Raji (cell line): ENCODE measurements around the gene BICD2.

Experiments
- POLR2A ChIP-seq: IDR thresholded peaks from 2 replicates; pipeline ENCODE4 v1.6.1; 2011; ENCODE audit warnings: low read depth, low read length, control low read depth; ENCODE audit not compliant: insufficient read depth

Gene BICD2

DNA sequence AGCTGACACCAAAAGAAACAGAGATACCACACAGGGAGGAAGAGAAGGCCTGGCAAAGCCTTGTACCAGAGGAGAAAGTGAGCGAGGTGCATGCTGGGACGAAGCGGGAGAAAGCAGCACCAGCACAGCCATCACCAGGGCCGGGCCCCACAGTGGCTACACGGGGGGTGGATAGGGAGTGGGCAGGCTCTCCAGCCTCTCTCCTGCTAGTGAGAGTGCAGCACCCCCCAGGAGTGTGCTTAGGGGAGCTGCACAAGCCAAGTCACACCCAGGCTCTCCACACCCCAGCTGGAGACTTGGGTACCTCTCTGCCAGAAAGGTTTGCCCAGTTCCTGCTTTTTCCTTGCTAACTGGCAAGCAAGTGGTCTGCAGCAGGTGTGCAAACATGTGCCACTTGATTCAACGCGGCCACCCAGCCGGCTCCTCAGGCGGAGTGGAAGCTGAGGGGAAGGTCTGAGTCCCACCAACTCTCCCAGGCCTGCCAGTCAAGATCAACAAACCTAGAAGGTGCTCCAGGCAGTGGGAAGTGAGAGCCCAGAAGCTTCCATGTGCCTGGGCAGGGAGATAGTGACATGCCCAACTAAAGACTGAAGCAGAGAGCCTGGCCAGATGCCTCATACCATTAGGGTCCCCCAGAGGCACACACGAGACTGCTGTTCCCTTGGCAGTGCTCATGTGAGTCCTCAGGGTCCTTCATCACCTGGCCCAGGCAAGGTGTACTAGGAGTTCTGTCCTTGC lies 39.9 kb downstream of the BICD2 start:
- TF ChIP-seq POLR2A: no peak

DNA sequence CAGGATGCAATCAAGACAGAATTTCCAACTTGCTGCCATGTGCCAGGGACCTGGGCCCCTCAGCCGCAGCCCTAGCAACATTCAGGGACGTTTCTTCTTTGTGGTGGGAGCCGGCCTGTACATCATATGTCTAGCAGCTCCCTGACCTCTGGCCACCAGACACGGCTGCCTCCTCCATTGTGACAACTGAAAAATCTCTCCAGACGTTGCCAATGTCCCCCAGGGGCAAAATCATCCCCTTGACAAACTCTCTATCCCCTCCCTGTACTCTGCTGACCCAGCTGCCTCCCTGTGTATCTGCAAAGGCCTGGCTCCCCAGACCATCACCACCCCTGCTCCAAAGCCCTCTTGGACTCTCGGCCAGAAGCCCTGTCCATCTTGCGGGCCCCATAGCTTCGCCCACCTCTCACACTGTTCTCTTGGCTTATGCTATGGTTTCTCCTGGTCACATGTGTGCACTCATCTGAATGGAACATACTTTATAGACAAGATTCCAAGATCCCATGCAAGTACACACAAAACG lies 40.8 kb downstream of the BICD2 start:
- TF ChIP-seq POLR2A: no peak

DNA sequence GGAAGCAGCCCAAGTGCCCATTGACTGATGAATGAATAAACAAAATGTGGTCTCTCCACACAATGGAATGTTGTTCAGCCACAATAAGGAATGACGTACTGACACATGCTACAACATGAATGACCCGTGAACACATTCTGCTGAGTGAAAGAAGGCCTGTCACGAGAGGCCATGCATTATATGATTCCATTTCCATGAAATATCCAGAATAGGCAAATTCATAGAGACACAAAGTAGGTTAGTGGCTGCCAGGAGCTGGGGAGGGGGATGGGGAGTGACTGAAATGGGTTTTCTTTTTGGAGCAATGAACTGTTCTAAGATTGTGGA lies 41.4 kb downstream of the BICD2 start:
- TF ChIP-seq POLR2A: no peak

DNA sequence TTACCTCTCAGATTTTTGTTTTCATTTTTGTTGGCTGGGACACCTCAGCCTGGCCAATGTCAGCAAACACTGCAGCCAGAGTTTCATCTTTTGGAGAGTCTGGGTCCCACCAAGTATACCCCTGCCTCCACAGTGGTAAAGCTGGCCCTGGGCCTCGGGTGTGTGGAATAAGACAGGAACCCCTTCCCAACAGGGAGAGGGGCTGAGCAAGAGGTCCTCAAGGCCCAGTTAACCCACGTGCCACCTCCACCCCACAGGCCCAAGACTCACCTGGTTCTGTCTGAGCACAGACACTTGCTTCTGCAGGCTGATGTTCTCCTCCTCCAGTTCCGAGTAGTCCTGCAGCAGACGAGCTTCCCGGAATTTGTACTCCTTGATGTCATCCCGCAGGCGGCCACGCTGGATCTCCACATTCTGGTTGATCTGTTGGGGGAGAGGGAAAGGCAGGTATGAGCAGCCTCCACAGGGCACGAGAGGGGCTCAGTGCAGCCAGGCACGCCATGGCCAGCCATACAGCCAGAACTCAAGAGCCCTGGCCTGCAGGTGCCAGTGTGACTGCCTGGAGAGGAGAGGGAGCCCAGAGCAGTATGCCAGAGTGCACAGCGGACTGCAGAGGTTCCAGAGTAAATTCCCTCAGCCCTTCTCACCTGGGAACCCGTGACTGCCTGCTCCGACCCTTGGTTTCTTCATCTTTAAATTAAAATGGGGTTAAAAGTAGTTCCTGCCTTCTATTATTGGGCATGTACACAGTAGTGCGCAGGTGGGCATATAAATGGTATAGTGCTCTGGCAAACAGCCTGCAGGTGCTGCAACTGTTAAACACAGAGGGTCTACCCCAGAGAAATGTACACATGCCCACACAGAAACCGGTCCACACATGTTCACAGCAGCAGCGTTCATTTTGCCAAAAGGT lies 42.0 kb downstream of the BICD2 start:
- TF ChIP-seq POLR2A: no peak

DNA sequence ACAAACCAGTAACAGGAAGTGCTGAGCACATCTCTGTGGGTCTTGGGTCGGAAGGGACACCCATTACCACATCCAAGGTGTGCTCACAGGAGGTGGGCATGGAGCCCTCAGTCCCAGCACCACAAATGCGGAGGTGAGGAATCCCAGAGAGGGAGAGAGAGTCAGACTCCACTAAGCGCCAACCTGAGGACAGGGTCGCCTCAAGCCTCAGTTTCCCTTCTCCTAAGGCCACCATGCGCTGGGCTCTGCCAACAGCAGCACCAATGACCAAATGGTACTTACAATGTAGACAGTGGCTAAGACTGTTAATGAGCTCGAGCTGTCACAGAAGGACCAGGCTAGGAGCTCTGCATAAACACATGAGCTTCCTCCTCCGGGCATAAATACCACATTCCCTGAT lies 43.1 kb downstream of the BICD2 start:
- TF ChIP-seq POLR2A: no peak

DNA sequence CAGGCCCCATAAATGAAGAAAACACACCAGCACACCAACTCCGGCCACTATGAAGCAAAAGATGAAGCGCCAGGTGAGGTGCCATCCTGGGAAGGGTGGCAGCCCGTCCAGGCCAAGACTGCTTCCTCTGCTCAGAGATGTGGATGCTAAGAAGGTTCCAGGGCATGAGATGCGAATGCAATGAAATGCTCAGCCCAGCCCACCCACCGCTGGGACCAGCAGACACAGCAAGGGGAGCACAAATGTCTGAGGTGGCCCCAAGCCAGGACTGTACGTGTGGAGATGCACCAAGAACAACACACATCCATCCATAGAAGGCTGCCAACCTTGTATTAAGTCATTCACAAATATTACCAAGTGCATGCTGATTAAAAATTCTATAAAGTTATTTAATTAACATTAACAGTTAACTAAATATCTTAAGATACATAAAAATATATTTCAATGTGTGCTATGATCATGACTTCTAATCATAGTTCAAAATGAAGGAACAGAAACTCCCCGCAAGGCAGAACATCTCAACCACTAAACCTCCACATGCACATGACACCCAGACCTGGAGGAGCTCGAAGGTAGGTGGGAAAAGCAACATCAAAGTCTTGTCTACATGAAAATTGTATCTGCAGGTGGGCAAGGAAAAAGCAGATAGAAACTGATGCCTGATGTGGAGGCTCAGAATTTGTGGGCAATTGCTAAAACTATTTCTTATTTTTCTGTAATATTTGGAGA lies 43.7 kb downstream of the BICD2 start:
- no peak for TF ChIP-seq POLR2A

DNA sequence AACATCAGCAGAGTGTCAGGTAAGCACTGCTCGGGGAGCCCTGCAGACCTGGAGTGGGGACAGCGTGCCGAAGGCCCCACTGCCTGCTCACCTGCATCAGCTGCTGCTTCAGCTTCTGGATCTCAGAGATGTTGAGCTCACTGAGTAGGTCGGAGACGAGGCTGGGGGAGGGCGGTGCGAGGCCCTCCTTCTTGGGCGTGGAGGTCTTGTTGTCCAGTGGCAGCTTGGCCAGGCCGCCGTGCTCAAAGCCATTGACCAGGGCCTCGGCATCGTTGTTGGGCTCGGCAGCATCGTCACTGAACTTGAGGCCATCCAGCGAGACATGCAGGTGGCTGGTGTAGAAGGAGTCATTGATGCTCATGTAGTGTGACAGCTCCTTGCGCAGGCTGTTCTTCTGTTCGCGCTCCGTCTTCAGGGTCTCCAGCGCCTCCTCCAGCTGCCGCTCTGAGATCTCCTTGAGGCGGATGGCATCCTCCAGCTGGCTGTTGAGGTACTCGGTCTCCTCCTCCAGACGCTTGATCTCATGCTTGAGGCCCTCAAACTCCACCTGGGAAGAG lies 44.3 kb downstream of the BICD2 start:
- TF ChIP-seq POLR2A: no peak

DNA sequence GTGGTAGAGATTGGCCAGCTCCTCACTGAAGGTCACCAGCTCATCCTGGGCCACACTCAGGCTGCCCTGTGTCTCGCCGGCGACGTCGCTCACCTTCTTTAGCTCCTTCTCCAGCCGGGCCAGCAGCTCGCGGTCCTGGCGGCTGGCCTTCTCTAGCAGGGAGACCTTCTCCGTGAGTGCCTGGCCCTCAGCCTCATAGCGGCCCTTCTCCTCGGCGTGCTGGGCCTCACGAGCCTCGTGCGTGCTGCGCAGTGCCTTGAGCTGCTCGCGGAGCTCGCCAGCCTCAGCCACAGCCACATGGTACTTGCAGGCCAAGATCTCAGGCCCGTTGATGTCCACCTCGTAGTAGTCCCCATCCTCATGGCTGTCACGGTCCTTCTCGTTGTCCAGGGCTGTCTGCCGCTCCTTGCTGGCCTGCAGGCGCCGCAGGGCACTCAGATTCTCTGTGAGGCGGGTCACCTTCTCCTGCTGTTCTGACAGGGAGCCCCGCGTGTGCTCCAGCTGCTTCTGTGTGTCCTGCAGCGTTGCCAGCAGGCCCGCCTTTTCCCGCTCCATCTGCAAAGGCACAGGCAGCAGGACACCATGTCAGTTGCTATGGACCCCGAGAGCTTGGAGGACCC lies 45.5 kb downstream of the BICD2 start:
- no peak for TF ChIP-seq POLR2A

DNA sequence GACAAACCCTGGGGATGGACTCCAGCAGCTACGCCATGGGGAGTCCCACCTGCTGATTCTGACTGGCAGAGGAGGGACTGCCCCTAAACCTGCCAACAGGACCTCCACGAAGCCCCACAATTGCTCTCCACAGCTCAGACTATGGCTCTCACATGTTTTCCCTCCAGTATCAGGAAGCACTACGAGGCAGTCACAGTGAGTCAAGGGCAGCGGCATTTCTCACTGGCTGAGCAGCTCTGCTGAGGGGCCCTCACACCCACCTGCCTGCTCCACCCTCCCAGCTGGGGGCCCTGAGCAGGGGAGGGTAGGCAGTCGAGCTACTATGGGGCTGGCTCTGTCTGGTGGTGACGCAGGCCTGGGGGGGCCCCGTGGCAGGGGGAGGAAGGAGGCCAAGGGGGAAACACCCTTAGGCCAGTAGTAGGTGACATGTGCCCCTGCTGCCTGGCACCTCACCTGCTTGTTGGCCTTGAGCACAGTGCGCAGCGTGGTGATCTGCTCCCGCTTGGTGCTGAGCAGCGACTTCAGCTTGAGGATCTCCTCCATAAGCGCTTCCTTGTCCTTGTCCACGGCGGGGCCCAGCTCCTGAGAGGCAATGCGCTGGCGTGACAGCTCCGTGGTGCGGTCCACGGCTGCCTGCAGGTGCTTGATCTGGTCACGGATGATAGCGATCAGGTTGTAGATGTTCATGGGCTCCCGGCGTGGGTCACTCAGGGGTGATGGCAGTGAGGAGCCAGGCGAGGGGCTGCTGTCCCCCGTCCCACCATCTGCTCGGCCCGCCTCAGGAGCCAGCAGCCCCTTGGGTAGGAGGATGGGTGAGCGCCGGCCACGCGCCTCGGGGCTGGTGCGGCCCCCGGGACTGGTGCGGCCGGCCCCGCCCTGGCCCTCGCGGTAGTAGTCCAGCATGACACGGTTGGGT lies 46.3 kb downstream of the BICD2 start:
- TF ChIP-seq POLR2A: no peak

DNA sequence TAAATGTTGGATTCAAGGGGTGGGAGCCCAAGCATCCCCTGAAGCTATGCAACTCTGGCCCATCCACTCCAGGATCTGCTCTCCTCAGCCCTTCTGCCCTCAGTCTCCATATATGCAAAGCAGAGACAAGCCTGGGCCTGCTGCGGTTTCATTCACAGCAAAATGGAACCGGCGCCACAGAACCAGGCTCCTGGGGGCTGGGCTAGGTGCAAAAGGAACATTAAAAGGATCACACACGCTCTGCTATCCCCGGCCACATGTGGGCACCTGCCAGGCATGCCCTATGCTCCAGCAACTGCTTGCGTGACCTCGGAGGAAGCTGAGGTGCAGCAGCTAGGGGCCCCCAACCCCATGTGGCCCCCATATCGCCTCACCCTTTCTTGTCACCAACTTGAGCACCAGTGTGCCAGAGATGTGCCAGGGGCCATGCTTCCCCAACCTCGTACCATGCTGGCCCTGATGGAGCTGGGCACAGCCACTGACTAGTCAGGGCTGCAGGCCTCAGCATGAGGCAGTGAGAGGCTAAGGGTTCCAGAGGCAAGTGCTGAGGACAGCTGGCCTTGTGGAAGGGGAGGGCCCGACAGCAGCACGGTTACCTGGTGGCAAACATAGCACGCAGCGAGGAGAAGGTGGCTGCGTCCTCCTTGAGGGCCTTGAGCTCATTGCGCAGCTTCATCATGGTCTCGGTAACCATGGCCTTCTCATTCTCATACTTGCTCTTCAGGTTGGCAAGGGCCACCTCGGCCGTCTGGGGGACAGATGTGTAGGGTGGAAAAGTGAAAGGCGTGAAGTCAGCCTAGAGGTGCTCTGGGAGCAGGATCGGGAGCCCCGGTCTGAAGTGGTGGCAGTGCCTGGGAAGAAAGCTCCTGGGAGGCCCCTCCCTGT lies 47.2 kb downstream of the BICD2 start:
- no peak for TF ChIP-seq POLR2A

DNA sequence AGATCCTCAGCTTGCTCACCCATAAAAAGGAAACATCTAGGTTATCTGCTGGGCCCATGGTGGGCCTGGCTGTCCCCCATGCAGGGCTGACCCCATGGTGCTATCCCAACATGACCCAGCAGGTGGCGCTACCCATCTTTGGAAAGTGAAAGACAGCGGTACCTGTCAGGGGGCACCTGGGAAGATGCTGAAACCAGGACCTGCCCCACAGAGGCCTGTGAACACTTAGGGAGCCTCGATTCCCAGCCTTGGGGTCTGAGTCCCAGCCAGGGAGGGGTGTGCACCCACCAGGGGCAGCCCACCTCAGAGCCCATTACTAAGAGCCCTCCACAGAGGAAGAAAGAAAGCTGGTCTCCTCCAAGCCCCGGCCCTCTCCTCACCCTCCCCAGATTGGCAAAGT lies 48.1 kb downstream of the BICD2 start:
- no peak for TF ChIP-seq POLR2A

DNA sequence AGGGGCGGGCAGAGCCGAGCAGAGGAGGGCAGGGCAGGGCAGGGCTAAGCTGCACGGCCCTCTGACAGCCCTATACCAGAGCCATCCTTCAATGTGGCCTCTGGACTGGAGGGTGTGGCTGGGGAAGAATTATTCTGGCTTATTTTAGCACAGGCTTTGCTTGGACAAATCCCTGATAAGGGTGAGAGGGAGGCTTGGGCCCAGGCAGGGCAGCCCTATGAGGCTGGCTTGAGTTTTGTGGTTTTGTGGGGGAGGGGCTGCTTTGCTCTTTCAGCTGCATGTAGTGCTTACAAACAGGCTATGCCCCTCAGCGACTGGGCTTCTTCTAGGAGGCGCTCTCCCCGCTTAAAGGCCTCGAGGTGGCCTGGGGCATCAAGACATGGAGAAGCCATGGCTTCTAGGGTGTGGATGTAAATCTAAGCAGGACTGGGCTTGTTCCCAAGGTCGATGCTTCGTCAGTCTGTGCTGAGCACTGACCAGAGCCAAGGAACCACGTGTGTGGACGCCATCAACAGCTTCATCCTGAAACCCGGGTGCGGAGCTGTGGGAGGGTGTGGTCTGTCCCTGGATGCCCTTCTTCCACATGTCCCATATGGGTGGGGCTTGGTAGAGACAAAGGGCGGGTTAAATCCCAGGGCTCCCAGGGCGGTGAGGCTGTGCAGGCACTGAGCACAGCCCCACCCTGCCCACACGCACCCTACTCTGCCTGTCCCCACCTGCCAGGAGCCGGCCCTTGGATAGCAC lies 49.0 kb downstream of the BICD2 start:
- no peak for TF ChIP-seq POLR2A
